ENCODE measurements around the gene FHDC1.

DNA sequence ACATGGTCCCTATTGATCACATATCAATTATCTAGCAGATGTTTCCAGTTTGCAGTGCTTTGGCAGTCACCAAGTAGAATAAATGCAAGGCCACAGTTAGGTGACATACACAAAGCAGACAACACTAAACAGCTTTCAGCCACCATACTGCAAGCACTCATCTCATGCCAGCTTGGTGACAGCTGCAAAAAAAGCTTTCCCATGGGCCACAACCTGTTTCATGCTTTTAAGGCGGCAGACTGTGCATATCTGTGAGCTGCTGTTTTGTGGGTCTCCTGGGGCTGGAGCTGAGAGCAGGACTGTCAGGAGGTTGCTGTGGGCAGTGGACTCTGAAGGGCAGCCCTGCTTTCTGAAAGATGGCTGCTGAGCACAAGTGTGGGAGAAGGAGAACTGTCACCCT, 82.6 kb downstream of the FHDC1 start:
- TF ChIP-seq, protein P1, sequence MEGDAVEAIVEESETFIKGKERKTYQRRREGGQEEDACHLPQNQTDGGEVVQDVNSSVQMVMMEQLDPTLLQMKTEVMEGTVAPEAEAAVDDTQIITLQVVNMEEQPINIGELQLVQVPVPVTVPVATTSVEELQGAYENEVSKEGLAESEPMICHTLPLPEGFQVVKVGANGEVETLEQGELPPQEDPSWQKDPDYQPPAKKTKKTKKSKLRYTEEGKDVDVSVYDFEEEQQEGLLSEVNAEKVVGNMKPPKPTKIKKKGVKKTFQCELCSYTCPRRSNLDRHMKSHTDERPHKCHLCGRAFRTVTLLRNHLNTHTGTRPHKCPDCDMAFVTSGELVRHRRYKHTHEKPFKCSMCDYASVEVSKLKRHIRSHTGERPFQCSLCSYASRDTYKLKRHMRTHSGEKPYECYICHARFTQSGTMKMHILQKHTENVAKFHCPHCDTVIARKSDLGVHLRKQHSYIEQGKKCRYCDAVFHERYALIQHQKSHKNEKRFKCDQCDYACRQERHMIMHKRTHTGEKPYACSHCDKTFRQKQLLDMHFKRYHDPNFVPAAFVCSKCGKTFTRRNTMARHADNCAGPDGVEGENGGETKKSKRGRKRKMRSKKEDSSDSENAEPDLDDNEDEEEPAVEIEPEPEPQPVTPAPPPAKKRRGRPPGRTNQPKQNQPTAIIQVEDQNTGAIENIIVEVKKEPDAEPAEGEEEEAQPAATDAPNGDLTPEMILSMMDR (IDR thresholded peaks at IDR 0.05), result no peak
- no peak for TF ChIP-seq POLR2A (IDR thresholded peaks at IDR 0.05)
